A673 (cell line): Measurements from ENCODE around the gene GPR85.

Experiments used
- EZH2 ChIP-seq: fragments of 200-600 bp; sonication (generic); IDR thresholded peaks from 2 replicates; pipeline ENCODE4 v1.6.1; 2017; ENCODE audit warnings: borderline replicate concordance, low read depth, mild to moderate bottlenecking, mixed read lengths, antibody characterized with exemption, low read length; ENCODE audit not compliant: poor library complexity, severe bottlenecking
- TF ChIP-seq, protein P1 (sequence below): fragments of 300-800, 200-600 bp; sonication (generic); conservative IDR thresholded peaks from 2 replicates; pipeline ENCODE4 v1.5.1; 2017; ENCODE audit warnings: low read depth, mild to moderate bottlenecking, antibody characterized with exemption, low read length, moderate library complexity, mixed read lengths

DNA sequence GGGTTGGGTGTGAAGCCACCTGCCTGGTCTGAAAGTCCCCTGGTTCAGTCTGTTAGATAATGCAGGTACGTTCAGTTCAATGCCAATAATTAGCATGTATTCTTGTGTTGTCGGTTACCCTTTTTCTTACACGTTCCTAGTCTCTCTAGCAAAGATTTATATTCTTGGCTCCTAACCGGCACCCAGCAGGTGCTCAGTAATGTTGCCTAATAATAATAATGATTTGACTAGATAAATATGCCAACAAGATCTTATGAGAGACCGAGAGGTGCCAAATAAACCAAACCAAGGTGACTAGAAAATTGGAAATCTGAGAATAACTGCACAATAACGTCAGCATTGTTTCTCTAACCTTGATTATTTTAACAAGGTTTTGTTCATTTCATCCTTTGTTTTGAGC lies 32.8 kb upstream of the GPR85 start:
- TF ChIP-seq EZH2: no peak
- TF ChIP-seq, protein P1, sequence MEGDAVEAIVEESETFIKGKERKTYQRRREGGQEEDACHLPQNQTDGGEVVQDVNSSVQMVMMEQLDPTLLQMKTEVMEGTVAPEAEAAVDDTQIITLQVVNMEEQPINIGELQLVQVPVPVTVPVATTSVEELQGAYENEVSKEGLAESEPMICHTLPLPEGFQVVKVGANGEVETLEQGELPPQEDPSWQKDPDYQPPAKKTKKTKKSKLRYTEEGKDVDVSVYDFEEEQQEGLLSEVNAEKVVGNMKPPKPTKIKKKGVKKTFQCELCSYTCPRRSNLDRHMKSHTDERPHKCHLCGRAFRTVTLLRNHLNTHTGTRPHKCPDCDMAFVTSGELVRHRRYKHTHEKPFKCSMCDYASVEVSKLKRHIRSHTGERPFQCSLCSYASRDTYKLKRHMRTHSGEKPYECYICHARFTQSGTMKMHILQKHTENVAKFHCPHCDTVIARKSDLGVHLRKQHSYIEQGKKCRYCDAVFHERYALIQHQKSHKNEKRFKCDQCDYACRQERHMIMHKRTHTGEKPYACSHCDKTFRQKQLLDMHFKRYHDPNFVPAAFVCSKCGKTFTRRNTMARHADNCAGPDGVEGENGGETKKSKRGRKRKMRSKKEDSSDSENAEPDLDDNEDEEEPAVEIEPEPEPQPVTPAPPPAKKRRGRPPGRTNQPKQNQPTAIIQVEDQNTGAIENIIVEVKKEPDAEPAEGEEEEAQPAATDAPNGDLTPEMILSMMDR: no peak
